GM06990 (cell line): ENCODE measurements around the gene MAP1S.

Source experiments
- DNase-seq: peaks from one replicate; pipeline ENCODE4 v3.0.0-alpha.2; 2011; ENCODE audit not compliant: insufficient read length; ENCODE audit errors: extremely low read depth
- H3K27me3 ChIP-seq: replicated peaks from 2 replicates; pipeline ENCODE4 v1.6.0; 2011; ENCODE audit warnings: low read length; ENCODE audit not compliant: control insufficient read depth, insufficient read depth
- H3K36me3 ChIP-seq: 2 replicates; pipeline ENCODE4 v1.5.1; 2011; ENCODE audit warnings: low read length; ENCODE audit not compliant: control insufficient read depth, insufficient read depth
- H3K4me3 ChIP-seq: replicated peaks from 2 replicates; pipeline ENCODE4 v1.5.1; 2011; ENCODE audit warnings: low read depth, mild to moderate bottlenecking, control low read depth, low read length
- TF ChIP-seq, protein P1 (sequence below): IDR thresholded peaks from 2 replicates; pipeline ENCODE4 v1.5.1; 2011; ENCODE audit warnings: low read length, control low read depth, mild to moderate bottlenecking, inconsistent platforms; ENCODE audit not compliant: insufficient read depth, poor library complexity, severe bottlenecking

MAP1S gene

GRCh38 chr19:17739121-17739875, 20.0 kb downstream of the MAP1S start:
- peak; percentile 72 for DNase-seq
- TF ChIP-seq, protein P1, sequence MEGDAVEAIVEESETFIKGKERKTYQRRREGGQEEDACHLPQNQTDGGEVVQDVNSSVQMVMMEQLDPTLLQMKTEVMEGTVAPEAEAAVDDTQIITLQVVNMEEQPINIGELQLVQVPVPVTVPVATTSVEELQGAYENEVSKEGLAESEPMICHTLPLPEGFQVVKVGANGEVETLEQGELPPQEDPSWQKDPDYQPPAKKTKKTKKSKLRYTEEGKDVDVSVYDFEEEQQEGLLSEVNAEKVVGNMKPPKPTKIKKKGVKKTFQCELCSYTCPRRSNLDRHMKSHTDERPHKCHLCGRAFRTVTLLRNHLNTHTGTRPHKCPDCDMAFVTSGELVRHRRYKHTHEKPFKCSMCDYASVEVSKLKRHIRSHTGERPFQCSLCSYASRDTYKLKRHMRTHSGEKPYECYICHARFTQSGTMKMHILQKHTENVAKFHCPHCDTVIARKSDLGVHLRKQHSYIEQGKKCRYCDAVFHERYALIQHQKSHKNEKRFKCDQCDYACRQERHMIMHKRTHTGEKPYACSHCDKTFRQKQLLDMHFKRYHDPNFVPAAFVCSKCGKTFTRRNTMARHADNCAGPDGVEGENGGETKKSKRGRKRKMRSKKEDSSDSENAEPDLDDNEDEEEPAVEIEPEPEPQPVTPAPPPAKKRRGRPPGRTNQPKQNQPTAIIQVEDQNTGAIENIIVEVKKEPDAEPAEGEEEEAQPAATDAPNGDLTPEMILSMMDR, result no peak
- Histone ChIP-seq H3K36me3 (peaks cover 6% of the 10 kb centered on the region), H3K4me3 (no peak overlapping the region), H3K27me3 (no peaks in the 10 kb centered on the region)

- no peaks in the 10 kb centered on the region for H3K36me3 ChIP-seq
- no peak overlapping the region for H3K4me3 ChIP-seq
- DNase-seq, result no peak
- no peaks in the 10 kb centered on the region for H3K27me3 ChIP-seq
- TF ChIP-seq, protein P1, result no peak
These were observed 22.2 kb downstream of the MAP1S start for GRCh38 chr19:17741456-17741855.

- H3K27me3 ChIP-seq, result no peaks in the 10 kb centered on the region
- H3K4me3 ChIP-seq, result no peak overlapping the region
- no peak for DNase-seq
- no peaks in the 10 kb centered on the region for H3K36me3 ChIP-seq
- TF ChIP-seq, protein P1, result no peak
These were observed 24.7 kb downstream of the MAP1S start for GRCh38 chr19:17743874-17744580.

- TF ChIP-seq, protein P1, result no peak
- Histone ChIP-seq H3K4me3 (peak overlapping the region; percentile 78), H3K36me3 (no peaks in the 10 kb centered on the region), H3K27me3 (no peaks in the 10 kb centered on the region)
- DNase-seq, result peak; percentile 92
These were observed 28.2 kb downstream of the MAP1S start for GRCh38 chr19:17747205-17748098.

DNA sequence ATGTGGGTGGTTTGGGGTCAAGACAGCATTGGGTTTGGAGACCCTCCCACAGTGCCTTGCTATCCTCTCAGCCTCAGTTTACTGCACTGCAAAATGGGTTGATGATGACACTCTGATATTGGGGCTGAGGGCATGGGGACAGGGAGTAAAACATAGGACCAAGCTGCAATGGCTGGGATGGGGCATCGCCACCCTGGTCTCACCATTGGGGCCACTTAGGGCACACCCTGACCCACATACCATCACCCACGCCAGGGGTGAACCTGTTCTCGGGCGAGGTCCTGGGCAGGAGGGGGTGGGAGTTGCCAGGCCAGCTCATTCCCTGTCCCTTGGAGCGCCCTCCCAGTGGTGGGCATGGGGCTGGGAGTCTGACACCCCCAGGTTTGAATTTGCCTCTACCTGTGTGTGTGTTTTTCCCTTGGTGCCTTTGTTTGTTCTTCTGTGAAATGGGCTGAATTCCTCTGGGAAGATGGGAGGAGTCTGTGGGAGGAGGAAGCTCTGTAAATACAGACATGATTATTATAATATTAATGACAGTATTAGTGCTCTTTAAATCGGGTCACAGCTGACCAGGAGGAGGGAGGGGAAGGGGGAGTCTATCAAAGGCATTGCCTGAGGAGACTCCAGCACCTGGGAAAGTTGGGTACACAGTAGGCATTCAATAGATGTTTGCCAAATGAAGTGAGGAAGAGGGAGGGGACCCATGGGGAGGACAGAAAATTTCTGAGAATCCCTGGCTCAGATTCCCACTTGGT, 29.8 kb downstream of the MAP1S start:
- TF ChIP-seq, protein P1, result no peak
- no peaks in the 10 kb centered on the region for H3K27me3 ChIP-seq
- no peaks in the 10 kb centered on the region; the same call in 1 of the 2 replicates for H3K36me3 ChIP-seq
- DNase-seq, result no peak
- H3K4me3 ChIP-seq, result no peak overlapping the region
